HepG2 (cell line): Measurements from ENCODE around the gene GRAMD1A. TPM values are rescaled to one million over a fixed set of nuclear protein-coding genes. Genes with fewer than 3 reads are reported as not detected.
A peak's percentile ranks its signal among the peaks of the same experiment; 100 is the strongest.

Experiments
- ADNP ChIP-seq: sonication (generic); formaldehyde crosslinking; IDR thresholded peaks from 2 replicates; pipeline ENCODE4 v1.4.0; 2020; ENCODE audit warnings: missing genetic modification reagents
- ATF7-NPFF ChIP-seq: sonication (generic); formaldehyde crosslinking; IDR thresholded peaks from 2 replicates; pipeline ENCODE4 v1.8.1; 2023; ENCODE audit warnings: mild to moderate bottlenecking, low read depth, missing genetic modification reagents, moderate library complexity
- FOXK1 ChIP-seq: sonication (generic); formaldehyde crosslinking; IDR thresholded peaks from 2 replicates; pipeline ENCODE4 v1.4.0; 2020; ENCODE audit warnings: low read depth, missing genetic modification reagents, borderline replicate concordance
- HNRNPK ChIP-seq: fragments of 200-400 bp; formaldehyde crosslinking; IDR thresholded peaks from 2 replicates; pipeline ENCODE4 v1.6.1; 2018; ENCODE audit warnings: low read length, low read depth, moderate library complexity, mild to moderate bottlenecking; ENCODE audit not compliant: poor library complexity, severe bottlenecking
- MAFG ChIP-seq: sonication (generic); formaldehyde crosslinking; IDR thresholded peaks from 2 replicates; pipeline ENCODE4 v1.5.1; 2020; ENCODE audit warnings: mild to moderate bottlenecking, missing genetic modification reagents
- MBD4 ChIP-seq: IDR thresholded peaks from 2 replicates; pipeline ENCODE4 v1.6.1; 2012; ENCODE audit warnings: low read length, inconsistent platforms, borderline replicate concordance
- MED1 ChIP-seq: sonication (generic); formaldehyde crosslinking; IDR thresholded peaks from 2 replicates; pipeline ENCODE4 v1.4.0; 2020; ENCODE audit warnings: missing genetic modification reagents
- TFAP4 ChIP-seq: sonication (generic); IDR thresholded peaks from 2 replicates; pipeline ENCODE4 v1.6.1; 2016; ENCODE audit warnings: low read depth, borderline replicate concordance
- TOPORS ChIP-seq: sonication (generic); formaldehyde crosslinking; IDR thresholded peaks from 2 replicates; pipeline ENCODE4 v1.8.0; 2023; ENCODE audit warnings: mild to moderate bottlenecking, missing genetic modification reagents
- ZNF207 ChIP-seq: fragments of 450-650 bp; IDR thresholded peaks from 2 replicates; pipeline ENCODE4 v1.6.1; 2016; ENCODE audit warnings: antibody characterized with exemption, borderline replicate concordance
- ZNF263 ChIP-seq: sonication (generic); formaldehyde crosslinking; IDR thresholded peaks from 2 replicates; pipeline ENCODE4 v1.4.0; 2020; ENCODE audit warnings: missing genetic modification reagents
- ZNF292 ChIP-seq: sonication (generic); formaldehyde crosslinking; IDR thresholded peaks from 2 replicates; pipeline ENCODE4 v1.8.1; 2022; ENCODE audit warnings: mild to moderate bottlenecking, low read depth, missing genetic modification reagents, borderline replicate concordance
- ZNF337 ChIP-seq: sonication (generic); formaldehyde crosslinking; IDR thresholded peaks from 2 replicates; pipeline ENCODE4 v1.5.1; 2020; ENCODE audit warnings: missing genetic modification reagents, low read depth, mild to moderate bottlenecking, borderline replicate concordance
- ZNF576 ChIP-seq: sonication (generic); formaldehyde crosslinking; IDR thresholded peaks from 2 replicates; pipeline ENCODE4 v1.4.0; 2020; ENCODE audit warnings: mild to moderate bottlenecking, missing genetic modification reagents
- ZNF589 ChIP-seq: sonication (generic); formaldehyde crosslinking; conservative IDR thresholded peaks from 2 replicates; pipeline ENCODE4 v1.8.0; 2022; ENCODE audit warnings: mild to moderate bottlenecking, moderate library complexity, missing genetic modification reagents
- ZNF644 ChIP-seq: IDR thresholded peaks from 2 replicates; pipeline ENCODE4 v1.6.1; 2016; ENCODE audit warnings: low read depth
- ZNF781 ChIP-seq: sonication (generic); formaldehyde crosslinking; IDR thresholded peaks from 2 replicates; pipeline ENCODE4 v1.5.1; 2020; ENCODE audit warnings: borderline replicate concordance, mild to moderate bottlenecking, missing genetic modification reagents; ENCODE audit errors: not compliant biosample characterization
- polyA plus RNA-seq, 8 experiments: library from polyadenylated mRNA; depleted of rRNA in 3 of 8; stranded (reverse) in 7 of 8; unstranded in 1 of 8; fragments of >200 nt; fragmentation: Illumina TruSeq in 4 of 8; extraction: Trizol in 4 of 8; gene quantifications; 2 replicates each; pipeline versions ENCODE4 v1.2.1 to v1.2.3, GENCODE V29; 2011 to 2016; ENCODE audit warnings: low read depth in 4 of 8, missing spikeins in 1 of 8, mixed read lengths in 1 of 8; ENCODE audit not compliant: insufficient read depth in 1 of 8
- total RNA-seq, 5 experiments: library from RNA; depleted of rRNA; stranded (reverse); fragments of >200 nt; fragmentation: Illumina TruSeq; extraction: Trizol; gene quantifications; 2 replicates each; pipeline ENCODE4 v1.2.3, GENCODE V29; 2016; ENCODE audit warnings: low read depth in 1 of 5
- TF ChIP-seq, protein P1 (sequence below): sonication (generic); formaldehyde crosslinking; IDR thresholded peaks from 2 replicates; pipeline ENCODE4 v1.8.1; 2023; ENCODE audit warnings: mild to moderate bottlenecking, missing genetic modification reagents
- TF ChIP-seq, protein P2 (sequence below): IDR thresholded peaks from 2 replicates; pipeline ENCODE4 v1.6.1; 2018; ENCODE audit warnings: missing genetic modification reagents

Gene GRAMD1A
- total and polyA plus RNA-seq, 2 of the 13 experiments (the other 11 are each of a cell fraction or from before 2014, with no cell fraction given), result 14.7 to 181 TPM

DNA sequence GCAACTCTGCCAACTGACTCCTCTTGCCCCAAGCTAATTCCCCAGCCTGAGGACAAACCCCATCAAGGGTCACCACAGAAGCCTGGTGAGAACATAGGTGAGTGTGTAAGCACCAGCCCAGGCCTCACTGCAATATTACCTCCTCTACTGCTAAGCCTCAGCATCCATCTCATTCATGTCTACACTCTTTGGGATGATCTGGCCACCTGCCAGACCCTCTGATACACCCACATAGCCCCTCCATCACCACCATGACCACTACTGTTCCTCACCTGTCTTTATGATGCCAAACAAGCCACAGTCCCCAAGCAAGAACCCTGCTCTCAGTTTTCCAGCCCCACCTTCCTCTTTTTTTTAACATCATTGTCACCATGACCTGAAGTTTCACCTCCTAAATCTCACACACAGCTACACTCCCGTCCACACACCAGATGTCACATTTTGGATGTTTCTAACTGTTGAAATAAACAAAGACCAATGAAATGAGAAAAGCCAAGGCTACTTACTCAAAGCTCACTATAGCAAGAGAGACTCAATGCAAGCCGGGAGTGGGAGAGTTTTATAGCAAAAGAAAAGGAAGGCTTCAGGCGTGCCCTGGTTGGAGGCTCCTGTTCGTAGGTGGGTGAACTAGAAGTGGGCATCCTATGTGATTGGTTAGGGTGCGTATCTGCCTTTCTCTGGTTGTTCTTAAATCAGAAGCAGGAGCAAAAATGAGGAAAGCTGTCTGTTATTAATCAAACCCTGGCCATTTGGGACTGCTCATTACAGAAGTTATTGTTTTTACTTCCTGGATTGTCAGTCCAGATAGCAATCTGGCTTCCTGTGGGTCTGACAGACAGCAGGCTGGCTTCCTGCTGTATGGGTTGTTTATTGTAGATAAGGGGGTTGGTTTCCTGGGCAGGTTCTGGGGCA lies 38.1 kb upstream of the GRAMD1A start (continued):
- TF ChIP-seq MED1 (CRISPR knock-in tag) (peak; percentile 87), HNRNPK (no peak), ZNF337 (CRISPR knock-in tag) (no peak; the same call in 1 of the 2 replicates), ZNF207 (no peak), MAFG (CRISPR knock-in tag) (no peak), ZNF781 (CRISPR knock-in tag) (no peak), TFAP4 (peak; percentile 62; the same call in 1 of the 2 replicates), FOXK1 (CRISPR knock-in tag) (peak; percentile 70; the same call in 1 of the 2 replicates), ATF7-NPFF (no peak), TOPORS (CRISPR knock-in tag) (no peak), ZNF263 (CRISPR knock-in tag) (no peak), ZNF589 (CRISPR knock-in tag) (no peak), ZNF576 (CRISPR knock-in tag) (no peak), ZNF644 (CRISPR knock-in tag) (no peak), MBD4 (no peak), ZNF292 (CRISPR knock-in tag) (no peak), ADNP (CRISPR knock-in tag) (no peak)
- TF ChIP-seq, protein P1, sequence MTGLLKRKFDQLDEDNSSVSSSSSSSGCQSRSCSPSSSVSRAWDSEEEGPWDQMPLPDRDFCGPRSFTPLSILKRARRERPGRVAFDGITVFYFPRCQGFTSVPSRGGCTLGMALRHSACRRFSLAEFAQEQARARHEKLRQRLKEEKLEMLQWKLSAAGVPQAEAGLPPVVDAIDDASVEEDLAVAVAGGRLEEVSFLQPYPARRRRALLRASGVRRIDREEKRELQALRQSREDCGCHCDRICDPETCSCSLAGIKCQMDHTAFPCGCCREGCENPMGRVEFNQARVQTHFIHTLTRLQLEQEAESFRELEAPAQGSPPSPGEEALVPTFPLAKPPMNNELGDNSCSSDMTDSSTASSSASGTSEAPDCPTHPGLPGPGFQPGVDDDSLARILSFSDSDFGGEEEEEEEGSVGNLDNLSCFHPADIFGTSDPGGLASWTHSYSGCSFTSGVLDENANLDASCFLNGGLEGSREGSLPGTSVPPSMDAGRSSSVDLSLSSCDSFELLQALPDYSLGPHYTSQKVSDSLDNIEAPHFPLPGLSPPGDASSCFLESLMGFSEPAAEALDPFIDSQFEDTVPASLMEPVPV (CRISPR knock-in tag), result no peak
- TF ChIP-seq, protein P2, sequence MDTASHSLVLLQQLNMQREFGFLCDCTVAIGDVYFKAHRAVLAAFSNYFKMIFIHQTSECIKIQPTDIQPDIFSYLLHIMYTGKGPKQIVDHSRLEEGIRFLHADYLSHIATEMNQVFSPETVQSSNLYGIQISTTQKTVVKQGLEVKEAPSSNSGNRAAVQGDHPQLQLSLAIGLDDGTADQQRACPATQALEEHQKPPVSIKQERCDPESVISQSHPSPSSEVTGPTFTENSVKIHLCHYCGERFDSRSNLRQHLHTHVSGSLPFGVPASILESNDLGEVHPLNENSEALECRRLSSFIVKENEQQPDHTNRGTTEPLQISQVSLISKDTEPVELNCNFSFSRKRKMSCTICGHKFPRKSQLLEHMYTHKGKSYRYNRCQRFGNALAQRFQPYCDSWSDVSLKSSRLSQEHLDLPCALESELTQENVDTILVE, result no peak
